Psoas muscle (tissue), 8 donors: Measurements from ENCODE around the gene SYT10. TPM values are rescaled to one million over a fixed set of nuclear protein-coding genes. Genes with fewer than 3 reads are reported as not detected.

Experiments used
- ATAC-seq, 4 donors: fragments of 200-7000 bp; cut with Tn5 transposase; one replicate each; pipeline ENCODE4 v1.9.1; 2020; ENCODE audit warnings: moderate library complexity in 3 of 4, mild to moderate bottlenecking in 2 of 4
- DNase-seq, 2 donors: peaks; one replicate each; pipeline ENCODE4 v3.0.0-alpha.2; 2020
- H3K27ac ChIP-seq: fragments of 200-600 bp; one replicate; pipeline ENCODE4 v1.8.0; 2022
- H3K27me3 ChIP-seq, 3 donors: fragments of 200-600 bp in 1 of 3; one replicate each; pipeline versions ENCODE4 v1.6.1 to v1.8.0; 2013 to 2022; ENCODE audit warnings: low read length in 2 of 3, mild to moderate bottlenecking in 2 of 3, moderate library complexity in 1 of 3; ENCODE audit not compliant: insufficient read depth in 3 of 3
- H3K36me3 ChIP-seq, 2 donors: fragments of 200-600 bp in 1 of 2; one replicate each; pipeline versions ENCODE4 v1.6.1 to v1.8.0; 2013 to 2022; ENCODE audit warnings: low read depth in 1 of 2, mild to moderate bottlenecking in 1 of 2, moderate library complexity in 1 of 2; ENCODE audit not compliant: insufficient read depth in 1 of 2
- H3K4me1 ChIP-seq: fragments of 200-600 bp; one replicate; pipeline ENCODE4 v1.8.0; 2022
- H3K4me3 ChIP-seq: fragments of 200-600 bp; one replicate; pipeline ENCODE4 v1.8.0; 2022; ENCODE audit warnings: mild to moderate bottlenecking
- H3K9me3 ChIP-seq: fragments of 200-600 bp; one replicate; pipeline ENCODE4 v1.8.0; 2022
- CTCF ChIP-seq: fragments of 200-600 bp; IDR thresholded peaks from one replicate; pipeline ENCODE4 v1.8.0; 2022; ENCODE audit warnings: antibody characterized with exemption
- WGBS, 3 donors: extraction: QIAGEN DNeasy Blood & Tissue Kit; methylation state at CpG; one replicate each; pipeline versions ENCODE4 v1.1.6 to v1.1.7; 2013; 5-methylcytosine and 5-hydroxymethylcytosine counted together
- intact Hi-C, 2 donors: fragments of 100-400 bp; cut with DNase I; formaldehyde crosslinking; loops; one replicate each; pipeline versions ENCODE4 v1.11.0 to v1.14.2; 2022
- polyA plus RNA-seq, 3 donors: library from polyadenylated mRNA; stranded (reverse); fragments of 200-250 nt; gene quantifications; one replicate each; pipeline ENCODE4 v1.2.3, GENCODE V29; 2013
- total RNA-seq, 4 donors: library from RNA; stranded (reverse); fragmentation: NEBNext Ultra II Directional in 2 of 4; extraction: Animal tissue kit (Norgen Biotek cat#: 25700) in 2 of 4; gene quantifications; one replicate each; pipeline versions ENCODE4 v1.2.1 to v1.2.4, GENCODE V29; 2021 to 2023
- donor health status: healthy with polysubstance abuse.
- donor health status: DM: no; HTN: no; CAD: no; lungs with moderate emphysema.
- donor health status: Bipolar disorder and iron deficiency.
- donor health status: healthy.
- donor health status: DM: yes; HTN: yes; CAD: no.
- donor health status: DM: no; HTN: no; CAD: no.
- donor health status: DM: no; HTN: no; CAD: no.
- donor health status: DM: yes; HTN: yes; CAD: no.

SYT10 gene
- total and polyA plus RNA-seq, 7 donors = not detected

- H3K4me1 ChIP-seq = no peaks in the 10 kb centered on the region
- no peak overlapping the region for H3K27ac ChIP-seq
- no peak for TF ChIP-seq CTCF
- WGBS, 3 donors = 52 to 58% (median 58%) methylated on average over 1 of the region's 1 CpG
- no peaks in the 10 kb centered on the region for H3K9me3 ChIP-seq
- intact Hi-C loops = no loop called here
- no peaks in the 10 kb centered on the region for H3K27me3 ChIP-seq
- no peak overlapping the region for H3K4me3 ChIP-seq
- H3K36me3 ChIP-seq = no peaks in the 10 kb centered on the region
- no peak for DNase-seq
- ATAC-seq = no peak
These were observed 40.7 kb upstream of the SYT10 start for GRCh38 chr12:33480366-33480765.

- WGBS, 3 donors = 35 to 65% (median 43%) methylated on average over 1 of the region's 1 CpG
These were observed 36.4 kb upstream of the SYT10 start for GRCh38 chr12:33476058-33476457.

GRCh38 chr12:33472299-33472698, 32.7 kb upstream of the SYT10 start:
- TF ChIP-seq CTCF = no peak
- 59 to 65% (median 64%) methylated on average over 1 of the region's 1 CpG for WGBS, 3 donors
- H3K9me3 ChIP-seq = no peaks in the 10 kb centered on the region
- H3K36me3 ChIP-seq = no peaks in the 10 kb centered on the region
- H3K27me3 ChIP-seq = no peaks in the 10 kb centered on the region
- H3K4me3 ChIP-seq = no peak overlapping the region
- H3K27ac ChIP-seq = no peak overlapping the region
- H3K4me1 ChIP-seq = no peaks in the 10 kb centered on the region
- ATAC-seq (no peak), DNase-seq (no peak)
- intact Hi-C loops = no loop called here

More at GRCh38 chr12:33476058-33476457, 36.4 kb upstream of the SYT10 start:
- DNase-seq = no peak
- H3K36me3 ChIP-seq = no peaks in the 10 kb centered on the region
- no peak overlapping the region for H3K4me3 ChIP-seq
- H3K9me3 ChIP-seq = no peaks in the 10 kb centered on the region
- no peaks in the 10 kb centered on the region for H3K4me1 ChIP-seq
- no peak for ATAC-seq
- no peaks in the 10 kb centered on the region for H3K27me3 ChIP-seq
- H3K27ac ChIP-seq = no peak overlapping the region
- intact Hi-C loops = no loop called here
- no peak for TF ChIP-seq CTCF

GRCh38 chr12:33455096-33455495, 15.5 kb upstream of the SYT10 start:
- no peak for TF ChIP-seq CTCF
- H3K36me3 ChIP-seq = no peaks in the 10 kb centered on the region
- no peak for ATAC-seq
- no peaks in the 10 kb centered on the region for H3K9me3 ChIP-seq
- DNase-seq = no peak
- no peak overlapping the region for H3K27ac ChIP-seq
- intact Hi-C loops = no loop called here
- H3K27me3 ChIP-seq = no peaks in the 10 kb centered on the region
- H3K4me3 ChIP-seq = no peak overlapping the region
- 98 to 100% (median 100%) methylated on average over 1 of the region's 1 CpG for WGBS, 3 donors
- H3K4me1 ChIP-seq = no peaks in the 10 kb centered on the region

- TF ChIP-seq CTCF = no peak
- Histone ChIP-seq H3K27me3 (no peaks in the 10 kb centered on the region), H3K27ac (no peak overlapping the region), H3K36me3 (no peaks in the 10 kb centered on the region), H3K4me3 (no peak overlapping the region), H3K9me3 (no peaks in the 10 kb centered on the region), H3K4me1 (no peaks in the 10 kb centered on the region)
- intact Hi-C loops = no loop called here
- DNase-seq = no peak
- WGBS, 3 donors = 80 to 89% (median 82%) methylated on average over 3 of the region's 3 CpGs
- ATAC-seq = no peak
These were observed 10.9 kb upstream of the SYT10 start for GRCh38 chr12:33450480-33450879.
